Ascending aorta (tissue), 2 donors: ENCODE measurements around the gene CYB5R4. TPM values are rescaled to one million over a fixed set of nuclear protein-coding genes. Genes with fewer than 3 reads are reported as not detected.

ENCODE experiments used
- DNase-seq, 2 donors: peaks; one replicate each; pipeline ENCODE4 v3.0.0-alpha.2; 2019; ENCODE audit warnings: low spot score in 2 of 2
- H3K27ac ChIP-seq, 2 donors: fragments of 200-600 bp; sonication (generic); one replicate each; pipeline ENCODE4 v1.5.1; 2016 to 2017; ENCODE audit warnings: mild to moderate bottlenecking in 1 of 2
- H3K27me3 ChIP-seq: fragments of 200-600 bp; sonication (generic); one replicate; pipeline ENCODE4 v1.5.1; 2017
- H3K36me3 ChIP-seq, 2 donors: fragments of 200-600 bp; sonication (generic); one replicate each; pipeline ENCODE4 v1.5.1; 2016
- H3K4me1 ChIP-seq, 2 donors: fragments of 200-600 bp; sonication (generic); one replicate each; pipeline ENCODE4 v1.5.1; 2016 to 2017; ENCODE audit warnings: mild to moderate bottlenecking in 1 of 2
- H3K4me3 ChIP-seq, 2 donors: fragments of 200-600 bp; sonication (generic); one replicate each; pipeline ENCODE4 v1.5.1; 2016 to 2017; ENCODE audit warnings: mild to moderate bottlenecking in 1 of 2
- H3K9me3 ChIP-seq, 2 donors: fragments of 200-600 bp; sonication (generic); one replicate each; pipeline ENCODE4 v1.5.1; 2016
- intact Hi-C: fragments of 100-400 bp; cut with DNase I; formaldehyde crosslinking; loops from one replicate; pipeline ENCODE4 v1.15.1; 2023
- total RNA-seq: library from RNA; depleted of rRNA; stranded (reverse); fragments of >200 nt; gene quantifications from one replicate; pipeline ENCODE4 v1.1.0, GENCODE V29; 2016
- TF ChIP-seq, protein P1 (sequence below), 3 experiments: fragments of 200-600 bp in 2 of 3; fragments of 450-650 bp in 1 of 3; sonication (generic) in 2 of 3; IDR thresholded peaks; one replicate each; pipeline ENCODE4 v1.5.1; 2016 to 2019; ENCODE audit warnings: antibody characterized with exemption in 3 of 3, mild to moderate bottlenecking in 1 of 3, moderate library complexity in 1 of 3

Gene CYB5R4, protein sequence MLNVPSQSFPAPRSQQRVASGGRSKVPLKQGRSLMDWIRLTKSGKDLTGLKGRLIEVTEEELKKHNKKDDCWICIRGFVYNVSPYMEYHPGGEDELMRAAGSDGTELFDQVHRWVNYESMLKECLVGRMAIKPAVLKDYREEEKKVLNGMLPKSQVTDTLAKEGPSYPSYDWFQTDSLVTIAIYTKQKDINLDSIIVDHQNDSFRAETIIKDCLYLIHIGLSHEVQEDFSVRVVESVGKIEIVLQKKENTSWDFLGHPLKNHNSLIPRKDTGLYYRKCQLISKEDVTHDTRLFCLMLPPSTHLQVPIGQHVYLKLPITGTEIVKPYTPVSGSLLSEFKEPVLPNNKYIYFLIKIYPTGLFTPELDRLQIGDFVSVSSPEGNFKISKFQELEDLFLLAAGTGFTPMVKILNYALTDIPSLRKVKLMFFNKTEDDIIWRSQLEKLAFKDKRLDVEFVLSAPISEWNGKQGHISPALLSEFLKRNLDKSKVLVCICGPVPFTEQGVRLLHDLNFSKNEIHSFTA
- 0.53 TPM for total RNA-seq

DNA sequence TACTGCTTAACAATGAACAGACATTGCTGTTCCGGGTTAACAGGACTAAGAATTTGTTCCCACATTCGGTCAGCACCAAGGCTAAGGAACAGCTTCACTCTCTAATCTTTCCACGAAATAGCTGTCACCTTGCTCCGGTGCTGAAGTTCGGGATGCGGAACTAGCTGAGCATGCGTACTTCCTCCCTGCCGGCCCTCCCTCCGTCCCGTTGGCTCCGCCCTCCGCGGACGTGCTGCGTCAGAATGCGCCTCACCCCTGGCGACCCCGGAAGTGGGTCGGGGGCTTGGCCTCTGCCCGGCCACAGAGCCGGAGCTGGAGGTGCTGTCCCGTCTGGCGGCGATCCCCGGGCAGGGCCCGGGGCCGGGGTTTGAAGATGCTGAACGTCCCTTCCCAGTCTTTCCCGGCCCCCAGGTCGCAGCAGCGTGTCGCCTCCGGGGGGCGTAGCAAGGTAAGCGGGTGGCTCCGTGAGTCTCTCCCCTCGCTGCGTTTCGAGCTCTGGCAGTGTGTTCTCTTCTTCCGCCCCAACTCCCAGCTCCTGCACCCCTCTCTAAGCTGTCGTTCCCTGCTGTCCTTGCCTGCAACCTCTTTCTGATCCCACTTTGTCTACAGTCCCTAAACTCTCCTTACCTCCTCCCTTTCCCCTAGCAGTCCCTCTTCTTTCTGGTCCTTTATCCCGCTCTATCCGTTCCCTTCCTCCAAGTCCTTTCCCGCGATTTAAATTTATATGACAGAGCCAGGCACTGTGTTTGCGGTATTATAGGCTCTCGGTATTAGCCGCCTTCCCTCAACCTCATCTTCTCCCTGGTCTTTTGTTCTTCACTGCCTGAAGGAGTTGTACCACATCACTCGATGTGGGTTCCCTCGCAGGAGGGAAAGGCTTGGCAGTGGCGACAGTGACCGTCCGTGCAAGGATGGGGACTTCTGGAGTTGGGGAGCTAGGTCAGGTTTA lies at the start of gene CYB5R4:
TSS of gene CYB5R4 (plus strand) at position 280 of the 949 bp plus-strand sequence. CDS start at position 374, 94 bp downstream.
- Histone ChIP-seq H3K4me3 (peak within 1 kb of the TSS; percentile 77 to 83), H3K27ac (peak within 1 kb of the TSS; percentile 84 to 85), H3K36me3 (peaks cover 0 to 6% of the 10 kb centered on the region in 2 donors), H3K4me1 (peaks cover 4 to 15% of the 10 kb centered on the region in 2 donors), H3K27me3 (no peaks in the 10 kb centered on the region), H3K9me3 (no peaks in the 10 kb centered on the region)
- TF ChIP-seq, protein P1, sequence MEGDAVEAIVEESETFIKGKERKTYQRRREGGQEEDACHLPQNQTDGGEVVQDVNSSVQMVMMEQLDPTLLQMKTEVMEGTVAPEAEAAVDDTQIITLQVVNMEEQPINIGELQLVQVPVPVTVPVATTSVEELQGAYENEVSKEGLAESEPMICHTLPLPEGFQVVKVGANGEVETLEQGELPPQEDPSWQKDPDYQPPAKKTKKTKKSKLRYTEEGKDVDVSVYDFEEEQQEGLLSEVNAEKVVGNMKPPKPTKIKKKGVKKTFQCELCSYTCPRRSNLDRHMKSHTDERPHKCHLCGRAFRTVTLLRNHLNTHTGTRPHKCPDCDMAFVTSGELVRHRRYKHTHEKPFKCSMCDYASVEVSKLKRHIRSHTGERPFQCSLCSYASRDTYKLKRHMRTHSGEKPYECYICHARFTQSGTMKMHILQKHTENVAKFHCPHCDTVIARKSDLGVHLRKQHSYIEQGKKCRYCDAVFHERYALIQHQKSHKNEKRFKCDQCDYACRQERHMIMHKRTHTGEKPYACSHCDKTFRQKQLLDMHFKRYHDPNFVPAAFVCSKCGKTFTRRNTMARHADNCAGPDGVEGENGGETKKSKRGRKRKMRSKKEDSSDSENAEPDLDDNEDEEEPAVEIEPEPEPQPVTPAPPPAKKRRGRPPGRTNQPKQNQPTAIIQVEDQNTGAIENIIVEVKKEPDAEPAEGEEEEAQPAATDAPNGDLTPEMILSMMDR (IDR thresholded peaks at IDR 0.05) = peak; percentile 40 to 63 (median 49)
- DNase-seq = peak; percentile 71 to 97
- intact Hi-C loops = loop anchor here (10.0 kb wide), 2 partner anchors 555 to 665 kb away; partner anchors contain the start of genes PGM3 and RWDD2A

DNA sequence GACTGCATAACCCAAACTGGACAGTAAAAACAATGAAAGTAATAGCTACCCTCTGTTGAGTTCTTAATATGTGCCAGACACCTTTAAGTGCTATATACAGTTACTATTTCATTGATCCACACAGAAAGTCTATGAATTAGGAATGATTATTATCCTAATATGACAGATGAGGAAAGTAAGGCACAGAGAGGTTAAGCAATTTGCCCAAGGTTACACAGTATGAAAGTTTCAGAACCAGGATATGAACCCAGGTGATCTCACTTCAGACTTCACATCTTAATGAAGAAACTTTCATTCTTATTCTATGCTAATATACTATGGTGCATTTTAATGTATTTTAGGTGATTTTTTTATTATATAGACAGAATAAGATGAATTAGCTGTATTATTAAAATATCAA lies 46.9 kb upstream of the CYB5R4 start:
- Histone ChIP-seq H3K4me3 (no peak overlapping the region), H3K27ac (no peak overlapping the region), H3K9me3 (no peaks in the 10 kb centered on the region), H3K36me3 (no peaks in the 10 kb centered on the region), H3K4me1 (no peaks in the 10 kb centered on the region), H3K27me3 (no peaks in the 10 kb centered on the region)
- TF ChIP-seq, protein P1 (IDR thresholded peaks at IDR 0.05) = no peak
- DNase-seq = no peak
- intact Hi-C loops = no loop called here

DNA sequence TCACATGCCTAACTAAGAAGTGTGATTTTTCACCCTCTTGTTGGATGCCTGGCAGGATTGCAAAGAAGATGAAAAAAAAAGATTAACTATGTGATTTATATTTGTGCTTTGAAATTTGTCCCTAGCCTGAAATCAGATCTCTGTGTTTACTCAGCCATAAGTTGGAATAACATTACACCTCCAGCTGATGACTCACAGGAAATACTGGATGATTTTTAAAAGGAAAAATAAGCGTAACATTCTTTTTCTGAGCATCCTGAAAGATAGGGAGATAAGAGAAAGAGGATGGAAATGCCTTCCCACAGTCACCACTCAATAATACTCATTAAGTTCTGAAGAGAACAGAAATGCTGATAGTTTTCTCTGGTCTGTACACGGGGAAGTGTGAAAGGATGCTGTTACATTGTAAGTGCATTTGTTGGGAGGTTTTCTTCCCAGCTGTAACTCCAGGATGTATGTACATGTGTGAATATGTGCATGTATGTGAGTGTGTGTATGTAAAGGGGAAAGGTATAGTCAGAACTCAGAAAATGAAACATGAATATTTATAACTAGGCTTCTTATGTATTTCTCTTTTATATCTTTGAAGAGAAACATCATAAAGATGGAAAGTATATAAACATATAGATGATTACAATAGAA lies 43.7 kb upstream of the CYB5R4 start:
- TF ChIP-seq, protein P1 (IDR thresholded peaks at IDR 0.05) = no peak

DNA sequence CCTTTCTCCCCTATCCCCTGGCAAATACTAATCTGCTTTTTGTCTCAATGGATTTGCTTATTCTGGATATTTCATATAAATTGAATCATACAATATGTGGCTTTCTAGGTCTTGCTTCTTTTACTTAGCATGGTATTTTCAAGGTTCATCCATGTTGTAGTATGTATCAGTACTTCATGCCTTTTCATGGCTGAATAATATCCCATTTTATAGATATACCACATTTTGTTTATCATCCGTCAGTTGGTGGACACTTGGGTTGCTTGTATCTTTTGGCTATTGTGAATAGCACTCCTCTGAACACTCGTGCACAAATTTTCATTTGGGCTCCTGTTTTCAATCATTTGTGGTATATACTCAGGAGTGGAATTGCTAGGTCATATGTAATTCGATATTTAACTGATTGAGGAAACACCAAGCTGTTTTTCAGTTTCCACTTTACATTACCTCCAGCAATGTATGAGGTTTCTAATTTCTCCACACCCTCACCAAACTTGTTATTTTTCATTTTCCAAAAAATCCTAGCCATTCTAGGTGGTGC lies 36.8 kb upstream of the CYB5R4 start:
- intact Hi-C loops = no loop called here
- H3K27me3 ChIP-seq = no peaks in the 10 kb centered on the region
- DNase-seq = no peak
- no peaks in the 10 kb centered on the region for H3K4me1 ChIP-seq
- H3K36me3 ChIP-seq = no peaks in the 10 kb centered on the region
- no peaks in the 10 kb centered on the region for H3K9me3 ChIP-seq
- TF ChIP-seq, protein P1 (IDR thresholded peaks at IDR 0.05) = no peak
- H3K27ac ChIP-seq = no peak overlapping the region
- H3K4me3 ChIP-seq = no peak overlapping the region

More for the DNA sequence above, 43.7 kb upstream of the CYB5R4 start:
- intact Hi-C loops = no loop called here
- Histone ChIP-seq H3K4me3 (no peak overlapping the region), H3K27me3 (no peaks in the 10 kb centered on the region), H3K9me3 (no peaks in the 10 kb centered on the region), H3K4me1 (no peaks in the 10 kb centered on the region), H3K27ac (no peak overlapping the region), H3K36me3 (no peaks in the 10 kb centered on the region)
- no peak for DNase-seq

DNA sequence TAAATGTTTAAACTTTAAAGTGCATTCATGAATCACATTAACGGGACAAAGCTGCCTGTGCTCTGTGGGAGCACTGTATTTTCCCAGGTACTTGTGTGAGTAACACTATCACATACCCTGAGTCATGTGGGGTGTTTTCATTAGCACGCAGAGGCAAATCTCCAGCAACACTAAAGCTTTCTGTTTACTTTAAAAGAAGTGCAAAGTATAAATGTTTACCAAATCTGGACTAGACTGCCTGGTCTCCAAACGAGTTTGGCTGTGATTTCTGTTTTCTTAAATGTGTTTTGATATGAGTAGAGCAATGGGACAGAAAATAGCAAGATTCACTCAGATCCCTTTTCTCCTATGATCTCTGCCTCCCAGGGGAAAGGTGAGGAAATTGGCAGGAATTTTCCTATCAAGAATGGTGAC lies 35.1 kb upstream of the CYB5R4 start:
- TF ChIP-seq, protein P1 (IDR thresholded peaks at IDR 0.05) = no peak
- Histone ChIP-seq H3K27me3 (no peaks in the 10 kb centered on the region), H3K27ac (no peak overlapping the region), H3K4me3 (no peak overlapping the region), H3K4me1 (no peaks in the 10 kb centered on the region), H3K36me3 (no peaks in the 10 kb centered on the region), H3K9me3 (no peaks in the 10 kb centered on the region)
- intact Hi-C loops = no loop called here
- DNase-seq = no peak
